ENCODE measurements around the gene SUN3.
"Not testable (repeated sequence)": the region's sequence is repeated elsewhere in the genome, so short reads cannot be mapped to it uniquely, and the experiment has no call there.

The SUN3 gene

DNA sequence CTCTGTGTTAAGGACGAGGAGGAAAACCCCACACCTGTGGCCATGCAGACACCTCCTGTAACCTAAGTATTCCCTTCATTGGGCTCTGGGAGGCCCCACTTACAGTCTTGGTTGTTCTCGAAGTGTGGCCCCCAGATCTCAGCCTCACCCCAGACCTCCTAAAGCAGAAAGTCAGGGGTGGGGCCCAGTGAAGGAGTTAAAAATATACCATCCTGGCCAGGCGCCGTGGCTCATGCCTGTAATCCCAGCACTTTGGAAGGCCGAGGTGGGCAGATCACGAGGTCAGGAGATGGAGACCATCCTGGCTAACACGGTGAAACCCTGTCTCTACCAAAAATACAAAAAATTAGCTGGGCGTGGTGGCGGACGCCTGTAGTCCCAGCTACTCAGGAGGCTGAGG, 86.3 kb downstream of the SUN3 start:
- not testable (repeated sequence) for DNase-seq

DNA sequence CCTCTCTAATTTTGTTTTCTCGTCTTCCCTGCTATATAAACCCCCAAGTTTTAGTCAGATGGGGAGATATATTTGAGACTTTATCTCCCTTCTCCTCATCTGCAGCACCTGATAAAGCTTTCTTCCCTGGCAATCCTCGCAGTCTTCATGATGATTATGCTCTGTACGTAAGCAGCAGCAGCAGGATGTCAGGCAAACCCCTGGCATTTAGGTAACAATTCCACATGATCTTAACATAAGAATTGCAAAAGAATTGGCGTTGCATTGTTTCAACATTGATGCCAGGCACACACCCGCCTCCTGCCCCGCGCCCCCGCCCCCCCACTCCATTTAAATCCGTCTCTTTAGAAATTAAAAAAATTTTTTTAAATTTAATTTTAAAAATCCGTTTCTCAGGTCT, 86.8 kb downstream of the SUN3 start:
- DNase-seq: no peak

DNA sequence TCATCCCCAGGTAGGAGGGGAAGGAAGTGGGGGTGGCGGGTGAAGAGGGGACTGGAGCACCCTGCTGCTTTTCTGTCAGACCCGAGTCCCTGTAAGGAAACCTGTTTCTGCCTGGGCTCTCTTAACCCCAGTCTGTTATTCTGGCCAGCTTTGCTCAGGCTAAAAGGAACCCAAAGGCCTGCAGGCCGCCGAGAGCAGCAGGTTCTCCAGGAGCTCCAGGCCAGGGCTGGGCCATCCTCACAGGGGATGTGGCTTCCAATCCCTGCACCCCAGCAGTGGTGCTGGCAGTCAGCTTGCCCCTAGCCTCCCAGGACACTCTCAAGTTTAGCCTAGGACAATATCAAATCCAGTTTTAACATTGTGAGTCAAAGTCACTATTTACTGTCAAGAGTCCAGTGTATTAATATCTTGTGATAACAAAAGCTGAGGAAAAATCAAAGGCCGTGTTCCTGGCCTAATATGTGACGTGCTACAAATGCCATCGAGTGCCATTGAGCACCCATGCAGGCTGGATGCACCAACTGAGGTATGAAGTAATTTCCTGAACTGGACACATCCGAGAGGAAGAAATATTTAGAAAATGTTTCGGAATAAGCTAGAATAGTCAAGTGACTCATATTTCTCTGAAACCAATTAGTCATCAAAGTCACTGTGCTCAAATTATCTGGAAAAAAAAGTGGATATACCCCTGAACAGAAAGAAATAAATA, 87.6 kb downstream of the SUN3 start:
- DNase-seq: no peak

DNA sequence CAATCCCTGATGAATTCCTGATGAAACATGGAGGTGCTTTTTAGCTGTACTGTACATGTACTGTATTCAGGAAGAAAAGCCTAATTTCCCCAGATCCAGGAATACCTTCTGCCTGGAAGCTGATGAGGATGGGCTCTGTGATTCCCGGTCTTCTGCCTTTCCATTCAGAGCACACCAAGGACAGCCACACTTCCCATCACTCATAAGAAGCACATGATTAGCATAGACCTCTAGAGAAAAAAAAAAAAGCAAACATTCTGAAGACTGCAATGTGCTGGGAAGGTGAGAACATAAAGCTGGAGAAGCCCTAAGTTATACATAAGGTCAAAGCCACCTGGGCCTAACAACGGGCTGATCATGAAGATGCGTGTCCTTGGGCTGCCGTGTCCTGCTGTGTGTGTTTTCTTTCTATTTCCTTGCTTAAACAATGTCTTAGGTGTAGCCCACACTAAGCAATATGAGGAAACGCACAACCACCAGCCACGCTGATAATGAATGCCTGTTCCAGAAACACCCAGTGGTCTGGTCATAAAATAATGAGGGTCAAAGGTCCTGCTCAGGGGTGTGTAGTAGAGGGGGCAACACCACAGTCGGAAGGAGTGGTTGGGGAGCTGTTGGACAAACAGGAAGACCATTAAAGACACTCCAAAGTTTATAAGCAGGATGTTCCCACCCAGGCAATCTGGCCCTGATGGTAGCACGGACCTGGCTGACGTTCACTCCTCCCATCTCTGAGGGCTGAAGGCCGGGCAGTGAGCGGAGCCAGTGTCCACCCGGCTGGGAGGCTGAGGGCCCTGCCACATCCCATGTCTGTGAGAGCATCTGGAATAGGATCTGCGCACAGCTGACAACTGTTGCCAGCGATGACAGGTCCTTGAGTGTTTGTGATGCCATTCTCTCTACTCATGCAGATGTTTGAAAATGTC, 88.6 kb downstream of the SUN3 start:
- DNase-seq: no peak

DNA sequence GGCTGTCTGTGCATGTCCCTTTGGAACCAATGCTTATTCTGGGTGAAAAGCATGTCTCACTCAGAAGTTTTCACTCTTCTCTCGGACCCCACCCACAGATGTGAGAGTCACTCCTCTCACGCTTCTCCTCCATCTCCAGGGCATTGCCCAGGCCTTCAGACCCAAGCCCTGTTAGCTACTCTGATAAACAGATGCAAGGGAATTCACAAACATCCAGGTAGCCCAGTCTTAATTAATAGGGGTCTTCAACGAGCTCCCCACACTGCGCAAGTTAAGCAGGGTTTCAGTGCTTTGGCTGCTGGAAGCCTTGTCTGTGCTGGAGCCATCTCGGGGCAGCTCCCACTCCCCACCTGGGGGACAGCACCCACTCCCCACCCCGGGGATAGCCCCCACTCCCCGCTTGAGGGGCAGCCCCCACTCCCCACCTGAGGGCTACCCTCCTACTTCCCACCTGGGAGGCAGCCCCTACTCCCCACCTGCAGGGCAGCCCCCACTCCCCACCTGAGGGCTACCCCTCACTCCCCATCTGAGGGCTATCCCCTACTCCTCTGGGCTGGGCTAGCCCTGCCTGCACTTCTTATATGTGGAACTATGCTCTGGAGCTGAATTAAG, 89.4 kb downstream of the SUN3 start:
- DNase-seq: no peak

DNA sequence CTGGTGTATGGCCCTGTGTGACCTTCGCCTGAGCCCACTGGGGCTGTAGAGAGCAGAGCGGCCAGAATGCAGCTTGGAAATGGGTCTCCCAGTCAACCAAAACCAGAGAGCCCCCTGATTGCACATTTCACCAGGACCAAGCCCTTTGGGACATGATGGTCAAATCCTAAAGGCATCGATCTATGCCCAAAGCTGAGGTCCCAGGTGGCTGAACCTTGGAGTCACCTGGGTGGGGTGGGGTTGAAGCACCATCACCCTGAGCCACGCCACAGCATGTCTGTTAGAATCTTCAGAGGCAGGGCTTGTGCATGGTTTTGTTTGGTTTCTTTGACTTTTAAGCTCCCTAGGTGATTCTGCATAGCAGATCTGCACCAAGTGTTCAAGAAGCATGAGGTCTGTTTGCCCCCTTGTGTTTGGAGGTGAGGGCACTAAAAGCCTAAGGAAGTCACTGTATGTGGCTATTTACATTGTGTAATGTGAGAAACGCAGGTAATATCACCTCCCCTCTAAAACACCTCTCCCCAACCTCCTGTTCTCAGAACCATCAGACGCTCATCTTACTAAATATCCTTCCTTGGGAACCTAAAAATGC, 90.2 kb downstream of the SUN3 start:
- no peak for DNase-seq

DNA sequence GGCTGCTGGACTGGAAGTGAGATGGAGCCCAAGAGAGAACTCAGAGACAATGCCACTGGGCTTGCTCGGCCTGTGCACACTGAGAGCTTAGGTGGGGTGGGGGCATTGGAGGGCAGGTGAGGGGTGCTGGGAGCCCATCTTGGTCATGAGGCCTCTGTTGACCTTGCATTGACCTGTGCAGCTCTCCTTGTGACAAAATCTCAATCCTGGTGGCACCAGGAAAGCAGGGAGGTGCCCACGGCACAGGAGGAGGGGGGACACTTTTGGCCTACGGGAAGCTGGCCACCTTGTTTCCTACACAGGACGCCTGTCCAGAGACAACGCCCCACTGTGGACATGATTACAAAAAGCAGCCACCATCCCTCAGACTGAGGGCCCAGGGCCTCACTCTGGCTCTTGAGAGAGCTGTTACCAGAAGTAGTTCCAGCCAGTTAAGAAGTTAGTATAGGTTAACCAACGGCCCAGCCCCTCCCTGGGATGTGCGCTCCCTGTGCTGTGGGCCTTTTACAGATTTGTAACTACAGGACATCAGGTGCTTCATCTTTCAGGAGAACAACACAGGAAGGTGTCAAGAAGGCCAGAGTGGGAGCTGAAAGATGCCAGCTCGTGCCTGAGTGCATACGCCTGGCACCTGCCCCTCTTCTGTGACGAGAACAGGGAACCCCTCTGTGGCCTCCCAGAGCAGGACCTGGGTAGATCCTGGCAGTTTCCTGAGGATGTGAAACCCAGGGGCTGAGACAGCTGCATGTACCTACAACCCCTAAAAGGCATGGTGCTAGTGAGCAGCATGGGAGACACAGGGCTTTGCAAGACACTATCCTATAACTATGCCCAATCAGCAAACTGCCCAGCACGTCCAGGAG, 91.0 kb downstream of the SUN3 start:
- DNase-seq: no peak
